HL-60/S4 treated with retinoic acid at 250 ng/mL for 4 days and 3 days (cell line): ENCODE results near the gene ZKSCAN4.

Experiments
- in situ Hi-C: fragments of 300-500 bp; cut with MboI; formaldehyde crosslinking; loops from 2 replicates; pipeline ENCODE4 v1.7.0; 2022; ENCODE audit warnings: low sequenced_read_pairs

ZKSCAN4 gene

GRCh38 chr6:28250747-28251146 is 1.3 kb downstream of the ZKSCAN4 start:
- in situ Hi-C loops, result no loop called here

GRCh38 chr6:28248916-28249315 is 3.2 kb downstream of the ZKSCAN4 start:
- in situ Hi-C loops, result no loop called here

GRCh38 chr6:28245206-28245941 is 6.7 kb downstream of the ZKSCAN4 start:
- in situ Hi-C loops, result no loop called here

GRCh38 chr6:28243946-28244345 is 8.1 kb downstream of the ZKSCAN4 start:
- in situ Hi-C loops, result no loop called here

GRCh38 chr6:28240471-28240870 is 11.6 kb downstream of the ZKSCAN4 start:
- in situ Hi-C loops, result no loop called here

GRCh38 chr6:28239636-28240035 is 12.4 kb downstream of the ZKSCAN4 start:
- in situ Hi-C loops, result no loop called here

- in situ Hi-C loops, result no loop called here
Measured at GRCh38 chr6:28235912-28236452, 16.1 kb downstream of the ZKSCAN4 start.

GRCh38 chr6:28232785-28233184 is 19.3 kb downstream of the ZKSCAN4 start:
- in situ Hi-C loops, result no loop called here

- in situ Hi-C loops, result no loop called here
Measured at GRCh38 chr6:28226460-28226859, 25.6 kb downstream of the ZKSCAN4 start.

- in situ Hi-C loops, result no loop called here
Measured at GRCh38 chr6:28225056-28225834, 26.8 kb downstream of the ZKSCAN4 start, which contains the start of gene ZSCAN9. ZSCAN9 (plus strand) TSS chr6:28225275; CDS start chr6:28227085, 1,810 bp downstream.

- in situ Hi-C loops, result no loop called here
Measured at GRCh38 chr6:28224131-28225055, 27.7 kb downstream of the ZKSCAN4 start.

GRCh38 chr6:28220257-28221133 is 31.6 kb downstream of the ZKSCAN4 start:
- in situ Hi-C loops, result no loop called here

- in situ Hi-C loops, result no loop called here
Measured at GRCh38 chr6:28218312-28219248, 33.5 kb downstream of the ZKSCAN4 start.

GRCh38 chr6:28217890-28218289 is 34.2 kb downstream of the ZKSCAN4 start:
- in situ Hi-C loops, result no loop called here

- in situ Hi-C loops, result no loop called here
Measured at GRCh38 chr6:28215425-28215824, 36.6 kb downstream of the ZKSCAN4 start.

- in situ Hi-C loops, result no loop called here
Measured at GRCh38 chr6:28213213-28213523, 38.9 kb downstream of the ZKSCAN4 start.

GRCh38 chr6:28212510-28213212 is 39.4 kb downstream of the ZKSCAN4 start:
- in situ Hi-C loops, result no loop called here

- in situ Hi-C loops, result no loop called here
Measured at GRCh38 chr6:28211840-28212509, 40.1 kb downstream of the ZKSCAN4 start.
